Activated CD8-positive, alpha-beta memory T cell treated with anti-CD3 and anti-CD28 coated beads, Interleukin-2, amount 50 U/mL, for 4 hours (primary cell): ENCODE measurements around the gene TDP1.
"Not testable (repeated sequence)": the region's sequence is repeated elsewhere in the genome, so short reads cannot be mapped to it uniquely, and the experiment has no call there.

Experiments used
- DNase-seq: peaks from one replicate; pipeline ENCODE4 v3.0.0-alpha.2; 2020

Gene TDP1

DNA sequence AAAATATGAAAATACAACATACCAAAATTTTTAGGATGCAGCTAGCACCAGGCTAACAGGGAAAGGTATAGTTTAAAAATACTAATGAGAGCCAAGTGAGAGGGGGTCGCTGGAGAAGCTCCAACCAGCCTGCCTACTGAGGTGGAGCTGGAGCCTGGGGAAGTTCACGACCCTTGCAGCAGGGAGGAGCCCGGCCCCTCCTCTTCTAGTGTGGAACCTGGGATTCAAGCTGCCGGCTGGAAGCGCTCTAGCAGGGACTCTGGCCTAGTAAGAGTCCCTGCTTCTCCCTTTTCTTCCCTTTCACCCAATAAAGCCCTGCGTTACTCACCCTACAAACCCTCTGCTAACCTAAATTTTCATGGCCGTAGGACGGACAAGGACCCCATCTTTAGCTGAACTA lies 101.1 kb downstream of the TDP1 start:
- no peak for DNase-seq

GRCh38 chr14:90058876-90059458 lies 103.2 kb downstream of the TDP1 start:
- no peak for DNase-seq

GRCh38 chr14:90060312-90060964 lies 104.7 kb downstream of the TDP1 start:
- peak; percentile 43 for DNase-seq

GRCh38 chr14:90060965-90061684 lies 105.4 kb downstream of the TDP1 start:
- no peak for DNase-seq

DNA sequence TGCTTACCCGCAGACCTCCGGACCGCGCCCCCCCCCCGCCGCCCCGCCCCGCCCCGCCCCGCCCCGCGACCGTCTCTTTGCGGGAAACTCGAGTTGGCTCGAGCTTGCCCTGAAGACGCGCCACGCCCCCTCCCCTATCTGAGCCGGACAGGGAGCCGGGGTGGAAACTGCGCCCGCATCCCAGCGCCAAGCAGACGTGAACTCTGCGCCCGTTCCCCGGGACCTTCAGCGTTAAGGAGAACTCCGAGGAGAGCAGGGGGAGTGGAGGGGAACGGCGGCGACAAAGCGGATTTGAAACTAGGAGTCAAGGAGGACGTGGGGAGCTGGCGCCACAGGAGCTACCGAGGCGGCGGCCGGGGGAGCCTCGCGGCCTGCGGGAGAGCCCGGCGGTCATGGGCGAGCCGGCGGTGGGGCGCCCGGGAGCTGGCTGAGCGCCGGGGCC lies 106.0 kb downstream of the TDP1 start, which contains the start of gene KCNK13:
KCNK13 (plus strand) TSS at position 310 of the 442 bp plus-strand sequence. CDS start 212 bp downstream, outside the sequence.
- DNase-seq = no peak

DNA sequence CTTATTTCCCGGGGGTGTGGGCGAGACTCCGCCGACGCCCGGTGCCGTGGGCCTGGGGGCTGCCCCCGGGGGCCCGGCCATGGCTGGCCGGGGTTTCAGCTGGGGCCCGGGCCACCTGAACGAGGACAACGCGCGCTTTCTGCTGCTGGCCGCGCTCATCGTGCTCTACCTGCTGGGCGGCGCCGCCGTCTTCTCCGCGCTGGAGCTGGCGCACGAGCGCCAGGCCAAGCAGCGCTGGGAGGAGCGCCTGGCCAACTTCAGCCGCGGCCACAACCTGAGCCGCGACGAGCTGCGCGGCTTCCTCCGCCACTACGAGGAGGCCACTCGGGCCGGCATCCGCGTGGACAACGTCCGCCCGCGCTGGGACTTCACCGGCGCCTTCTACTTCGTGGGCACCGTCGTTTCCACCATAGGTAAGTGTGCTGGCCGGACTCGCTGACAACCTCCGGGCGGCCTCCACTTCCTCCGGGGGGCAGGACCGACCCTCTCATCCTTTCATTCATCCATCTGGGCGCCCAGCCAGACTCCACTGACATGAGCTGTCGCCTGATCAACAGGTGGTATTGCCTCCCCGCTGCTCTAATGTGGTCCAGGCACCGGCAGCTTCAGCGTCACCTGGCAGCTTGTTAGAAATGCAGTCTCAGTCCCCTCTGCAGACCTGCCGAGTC lies 106.5 kb downstream of the TDP1 start:
- DNase-seq = no peak

- DNase-seq = no peak
These were observed 107.3 kb downstream of the TDP1 start for GRCh38 chr14:90062822-90063539.

- no peak for DNase-seq
These were observed 116.6 kb downstream of the TDP1 start for GRCh38 chr14:90072350-90072749.

GRCh38 chr14:90079576-90079975 lies 123.8 kb downstream of the TDP1 start:
- DNase-seq = no peak

DNA sequence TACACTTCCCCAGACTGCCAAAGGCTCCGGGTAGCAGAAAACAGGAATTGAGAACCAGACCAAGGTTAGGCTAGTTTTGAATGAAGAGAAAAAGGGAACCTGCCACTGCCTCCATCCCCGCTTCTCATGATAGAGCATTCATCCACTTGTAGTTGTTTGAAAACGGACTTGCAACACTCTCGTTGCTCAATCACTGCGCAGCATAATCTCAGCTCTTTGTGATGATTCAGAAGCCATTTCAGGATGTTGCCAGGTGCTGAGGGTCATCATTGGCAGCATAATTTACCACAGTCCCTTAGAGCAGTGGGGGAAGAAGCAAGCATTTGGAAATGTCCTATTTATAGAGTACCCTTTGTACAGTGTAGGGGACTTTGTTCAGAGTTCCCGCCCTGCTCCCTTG lies 131.7 kb downstream of the TDP1 start:
- no peak for DNase-seq

- DNase-seq = no peak
These were observed 132.4 kb downstream of the TDP1 start for GRCh38 chr14:90088176-90088575.

GRCh38 chr14:90089486-90089885 lies 133.8 kb downstream of the TDP1 start:
- not testable (repeated sequence) for DNase-seq

DNA sequence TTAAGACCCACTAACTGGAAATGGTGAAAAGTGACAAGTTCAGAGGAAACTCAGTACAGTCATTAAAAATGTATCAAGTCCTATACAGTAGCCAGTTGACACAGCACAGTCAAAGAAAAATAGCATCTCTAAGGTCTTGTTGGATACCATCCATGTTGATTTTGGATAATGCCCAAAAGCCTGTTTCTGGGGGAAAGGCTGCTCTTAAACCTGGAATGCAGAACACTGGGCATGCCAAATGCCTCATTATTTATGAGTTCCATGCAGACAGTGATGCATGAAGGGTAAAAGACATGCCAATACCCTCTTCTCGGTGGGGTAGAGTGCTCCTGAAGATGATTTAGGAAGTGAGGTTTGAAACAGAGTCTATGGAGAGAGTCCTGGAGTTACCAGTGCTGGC lies 135.7 kb downstream of the TDP1 start:
- DNase-seq = no peak

- DNase-seq = no peak
These were observed 138.3 kb downstream of the TDP1 start for GRCh38 chr14:90093942-90094595.
